ENCODE data around the gene TMEM86B.
A peak's percentile ranks its signal among the peaks of the same experiment; 100 is the strongest.

TMEM86B gene

GRCh38 chr19:55257461-55258420 is 29.2 kb upstream of the TMEM86B start:
- Histone ChIP-seq H3K9me2 (replicated peaks; ENCODE audit: control insufficient read depth, low read length) (no peaks in the 10 kb centered on the region), H3K36me3 (ENCODE audit: control insufficient read depth, low read length) (peaks cover 50% of the 10 kb centered on the region), H3K79me2 (ENCODE audit: control insufficient read depth, low read length) (peaks cover 61% of the 10 kb centered on the region), H3K9me3 (ENCODE audit: control insufficient read depth, insufficient read depth, low read length) (no peaks in the 10 kb centered on the region), H3F3A (ENCODE audit: control insufficient read depth, insufficient read depth) (peaks cover 29% of the 10 kb centered on the region), H3K4me1 (ENCODE audit: control insufficient read depth, low read length) (peaks cover 48% of the 10 kb centered on the region), H4K20me1 (ENCODE audit: control insufficient read depth, insufficient read depth, low read depth, low read length) (peaks cover 6% of the 10 kb centered on the region; the same call in 1 of the 2 replicates), H3K4me2 (ENCODE audit: low read length) (peak overlapping the region; percentile 99), H3K27me3 (ENCODE audit: control insufficient read depth, low read length) (no peaks in the 10 kb centered on the region), H3K4me3 (ENCODE audit: low read length) (peak overlapping the region; percentile 97), H3K27ac (ENCODE audit: low read depth, low read length) (peak overlapping the region; percentile 99)
- TF ChIP-seq CTCF (IDR thresholded peaks at IDR 0.05; ENCODE audit: low read depth, low read length, poor library complexity, severe bottlenecking) (no peak), EZH2phosphoT487 (IDR thresholded peaks at IDR 0.05; ENCODE audit: borderline replicate concordance, low read length) (no peak)

GRCh38 chr19:55256562-55257460 is 28.2 kb upstream of the TMEM86B start:
- TF ChIP-seq CTCF (IDR thresholded peaks at IDR 0.05; ENCODE audit: low read depth, low read length, poor library complexity, severe bottlenecking) (no peak), EZH2phosphoT487 (IDR thresholded peaks at IDR 0.05; ENCODE audit: borderline replicate concordance, low read length) (no peak)
- no peaks in the 10 kb centered on the region for H3K9me2 ChIP-seq (replicated peaks; ENCODE audit: control insufficient read depth, low read length)
- H3K27me3 ChIP-seq (ENCODE audit: control insufficient read depth, low read length): no peaks in the 10 kb centered on the region
- peak overlapping the region; percentile 99 for H3K4me2 ChIP-seq (ENCODE audit: low read length)
- no peaks in the 10 kb centered on the region for H3K9me3 ChIP-seq (ENCODE audit: control insufficient read depth, insufficient read depth, low read length)
- H3K4me3 ChIP-seq (ENCODE audit: low read length): peak overlapping the region; percentile 97
- H3F3A ChIP-seq (ENCODE audit: control insufficient read depth, insufficient read depth): peaks cover 29% of the 10 kb centered on the region
- H4K20me1 ChIP-seq (ENCODE audit: control insufficient read depth, insufficient read depth, low read depth, low read length): peaks cover 6% of the 10 kb centered on the region; the same call in 1 of the 2 replicates
- H3K79me2 ChIP-seq (ENCODE audit: control insufficient read depth, low read length): peaks cover 70% of the 10 kb centered on the region
- peaks cover 58% of the 10 kb centered on the region for H3K4me1 ChIP-seq (ENCODE audit: control insufficient read depth, low read length)
- H3K36me3 ChIP-seq (ENCODE audit: control insufficient read depth, low read length): peaks cover 59% of the 10 kb centered on the region
- H3K27ac ChIP-seq (ENCODE audit: low read depth, low read length): peak overlapping the region; percentile 99

- no peak for TF ChIP-seq CTCF (IDR thresholded peaks at IDR 0.05; ENCODE audit: low read depth, low read length, poor library complexity, severe bottlenecking)
- H3K4me1 ChIP-seq (ENCODE audit: control insufficient read depth, low read length): peaks cover 67% of the 10 kb centered on the region
- peaks cover 80% of the 10 kb centered on the region for H3K79me2 ChIP-seq (ENCODE audit: control insufficient read depth, low read length)
- H3K4me3 ChIP-seq (ENCODE audit: low read length): peak overlapping the region; percentile 97
- H3K27me3 ChIP-seq (ENCODE audit: control insufficient read depth, low read length): no peaks in the 10 kb centered on the region
- H3K4me2 ChIP-seq (ENCODE audit: low read length): peak overlapping the region; percentile 99
- H4K20me1 ChIP-seq (ENCODE audit: control insufficient read depth, insufficient read depth, low read depth, low read length): peaks cover 14% of the 10 kb centered on the region; the same call in 1 of the 2 replicates
- H3F3A ChIP-seq (ENCODE audit: control insufficient read depth, insufficient read depth): peaks cover 29% of the 10 kb centered on the region
- H3K9me2 ChIP-seq (replicated peaks; ENCODE audit: control insufficient read depth, low read length): no peaks in the 10 kb centered on the region
- peaks cover 69% of the 10 kb centered on the region for H3K36me3 ChIP-seq (ENCODE audit: control insufficient read depth, low read length)
- H3K9me3 ChIP-seq (ENCODE audit: control insufficient read depth, insufficient read depth, low read length): no peaks in the 10 kb centered on the region
- H3K27ac ChIP-seq (ENCODE audit: low read depth, low read length): peak overlapping the region; percentile 99
Measured at GRCh38 chr19:55255618-55256423, 27.3 kb upstream of the TMEM86B start.
